ENCODE data around the gene SIGLEC15.
A peak's percentile ranks its signal among the peaks of the same experiment; 100 is the strongest.
"Not testable (repeated sequence)": the region's sequence is repeated elsewhere in the genome, so short reads cannot be mapped to it uniquely, and the experiment has no call there.

- TF ChIP-seq CTCF (IDR thresholded peaks at IDR 0.05; ENCODE audit: poor library complexity), result peak; percentile 15
- not testable (repeated sequence) for TF ChIP-seq EZH2 (IDR thresholded peaks at IDR 0.05; ENCODE audit: borderline replicate concordance); EZH2phosphoT487 (IDR thresholded peaks at IDR 0.05; ENCODE audit: low read depth, severe bottlenecking, unreplicated experiment)
These were observed 18.3 kb upstream of the SIGLEC15 start for GRCh38 chr18:45807144-45807543.

Measured in hepatocyte (in vitro differentiated cells).